Measurements from ENCODE around the gene FAM180A. TPM values are rescaled to one million over a fixed set of nuclear protein-coding genes. Genes with fewer than 3 reads are reported as not detected.

The FAM180A gene
- total RNA-seq, 1 donor from 2014 or later = not detected

DNA sequence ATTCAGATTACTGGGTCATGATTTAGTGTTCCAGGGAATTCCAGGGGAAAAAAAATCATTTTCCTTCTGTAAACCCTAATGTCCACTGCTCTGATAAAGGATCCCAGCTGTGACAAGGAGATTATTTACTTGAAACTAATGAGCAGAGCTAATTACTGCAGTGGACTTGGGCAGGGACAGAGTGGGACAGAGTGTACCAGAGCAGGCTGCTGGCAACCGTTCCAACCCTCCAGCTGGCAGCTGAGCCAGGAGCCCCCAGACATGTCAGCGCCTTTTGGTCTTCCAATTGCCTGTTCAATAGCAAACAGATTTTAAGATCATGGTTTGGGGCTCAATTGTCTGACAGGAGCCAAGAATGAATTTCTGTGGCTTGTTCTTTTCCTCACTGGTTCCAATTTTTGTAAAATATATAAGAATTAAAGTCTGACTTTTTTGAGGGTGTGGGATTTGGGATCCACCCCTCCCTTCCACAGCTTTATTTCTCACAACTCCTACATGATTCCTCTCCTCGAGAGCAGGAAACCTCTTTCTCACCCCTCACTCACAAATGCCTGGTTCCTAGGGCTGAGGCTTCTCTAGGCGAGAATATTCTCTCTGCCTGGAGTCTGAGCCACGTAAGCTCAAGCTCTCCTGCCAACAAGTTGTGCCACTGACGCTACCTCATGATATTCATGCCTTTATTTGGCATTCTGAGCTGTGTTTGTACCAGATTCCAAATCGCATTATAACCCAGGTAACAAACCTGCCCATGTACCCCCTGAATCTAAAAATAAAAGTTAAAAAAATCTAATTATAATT lies 20.6 kb upstream of the FAM180A start:
- Mint-ChIP-seq H3K36me3 (ENCODE audit: low read depth, unreplicated experiment) (no peaks in the 10 kb centered on the region), H3K27me3 (ENCODE audit: unreplicated experiment) (no peaks in the 10 kb centered on the region), H3K9me3 (ENCODE audit: unreplicated experiment) (no peaks in the 10 kb centered on the region), H3K27ac (ENCODE audit: unreplicated experiment) (no peak overlapping the region), H3K4me3 (ENCODE audit: unreplicated experiment) (no peak overlapping the region), H3K4me1 (ENCODE audit: unreplicated experiment) (no peaks in the 10 kb centered on the region)
- DNase-seq (ENCODE audit: low spot score) = no peak
- TF ChIP-seq, protein P1, sequence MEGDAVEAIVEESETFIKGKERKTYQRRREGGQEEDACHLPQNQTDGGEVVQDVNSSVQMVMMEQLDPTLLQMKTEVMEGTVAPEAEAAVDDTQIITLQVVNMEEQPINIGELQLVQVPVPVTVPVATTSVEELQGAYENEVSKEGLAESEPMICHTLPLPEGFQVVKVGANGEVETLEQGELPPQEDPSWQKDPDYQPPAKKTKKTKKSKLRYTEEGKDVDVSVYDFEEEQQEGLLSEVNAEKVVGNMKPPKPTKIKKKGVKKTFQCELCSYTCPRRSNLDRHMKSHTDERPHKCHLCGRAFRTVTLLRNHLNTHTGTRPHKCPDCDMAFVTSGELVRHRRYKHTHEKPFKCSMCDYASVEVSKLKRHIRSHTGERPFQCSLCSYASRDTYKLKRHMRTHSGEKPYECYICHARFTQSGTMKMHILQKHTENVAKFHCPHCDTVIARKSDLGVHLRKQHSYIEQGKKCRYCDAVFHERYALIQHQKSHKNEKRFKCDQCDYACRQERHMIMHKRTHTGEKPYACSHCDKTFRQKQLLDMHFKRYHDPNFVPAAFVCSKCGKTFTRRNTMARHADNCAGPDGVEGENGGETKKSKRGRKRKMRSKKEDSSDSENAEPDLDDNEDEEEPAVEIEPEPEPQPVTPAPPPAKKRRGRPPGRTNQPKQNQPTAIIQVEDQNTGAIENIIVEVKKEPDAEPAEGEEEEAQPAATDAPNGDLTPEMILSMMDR (IDR thresholded peaks at IDR 0.05; ENCODE audit: unreplicated experiment) = no peak

DNA sequence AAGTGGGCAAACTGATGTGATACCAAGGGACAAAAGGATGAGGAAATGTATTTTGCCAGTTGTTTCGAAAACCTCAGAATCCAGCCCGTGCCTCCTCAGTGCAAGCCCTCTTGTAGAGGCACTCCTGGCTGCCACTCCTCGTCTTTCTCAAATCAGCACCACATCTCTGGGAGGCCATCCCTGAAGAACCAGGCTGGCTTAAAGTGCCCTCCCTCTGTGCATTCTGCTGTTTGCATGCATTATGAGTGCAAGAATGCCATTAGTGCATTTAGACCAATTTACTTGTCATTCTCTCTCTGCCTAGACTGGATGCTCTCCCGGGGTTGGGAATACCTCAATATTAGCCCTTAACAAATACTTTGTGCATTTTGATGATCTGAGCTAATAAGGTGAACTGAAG lies 19.9 kb upstream of the FAM180A start:
- H3K9me3 Mint-ChIP-seq (ENCODE audit: unreplicated experiment) = no peaks in the 10 kb centered on the region
- no peaks in the 10 kb centered on the region for H3K36me3 Mint-ChIP-seq (ENCODE audit: low read depth, unreplicated experiment)
- TF ChIP-seq, protein P1 (IDR thresholded peaks at IDR 0.05; ENCODE audit: unreplicated experiment) = no peak
- H3K4me3 Mint-ChIP-seq (ENCODE audit: unreplicated experiment) = no peak overlapping the region
- H3K27me3 Mint-ChIP-seq (ENCODE audit: unreplicated experiment) = no peaks in the 10 kb centered on the region
- no peak for DNase-seq (ENCODE audit: low spot score)
- H3K4me1 Mint-ChIP-seq (ENCODE audit: unreplicated experiment) = no peaks in the 10 kb centered on the region
- no peak overlapping the region for H3K27ac Mint-ChIP-seq (ENCODE audit: unreplicated experiment)

DNA sequence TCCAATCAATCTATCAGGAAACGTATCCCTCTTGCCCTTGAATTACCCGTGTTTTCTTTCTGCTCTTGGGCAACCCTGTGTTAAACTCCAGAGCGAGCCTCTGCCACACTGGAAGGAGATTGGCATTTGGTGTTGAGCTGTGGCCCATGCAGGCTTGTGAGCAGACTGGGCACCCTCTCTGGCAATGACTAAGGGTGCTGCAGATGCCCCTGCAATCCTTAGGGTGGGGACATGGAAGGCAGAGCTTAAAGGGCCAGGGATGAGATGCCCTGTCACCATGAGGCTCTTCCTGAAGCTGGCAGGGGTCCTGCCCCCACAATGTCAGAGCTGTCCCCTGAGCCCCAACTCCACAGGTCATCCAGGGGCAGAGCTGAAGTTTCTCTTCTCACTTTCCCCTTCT lies 19.5 kb upstream of the FAM180A start:
- Mint-ChIP-seq H3K4me1 (ENCODE audit: unreplicated experiment) (no peaks in the 10 kb centered on the region), H3K27me3 (ENCODE audit: unreplicated experiment) (no peaks in the 10 kb centered on the region), H3K36me3 (ENCODE audit: low read depth, unreplicated experiment) (no peaks in the 10 kb centered on the region), H3K4me3 (ENCODE audit: unreplicated experiment) (no peak overlapping the region), H3K9me3 (ENCODE audit: unreplicated experiment) (no peaks in the 10 kb centered on the region), H3K27ac (ENCODE audit: unreplicated experiment) (no peak overlapping the region)
- DNase-seq (ENCODE audit: low spot score) = no peak
- TF ChIP-seq, protein P1 (IDR thresholded peaks at IDR 0.05; ENCODE audit: unreplicated experiment) = no peak

DNA sequence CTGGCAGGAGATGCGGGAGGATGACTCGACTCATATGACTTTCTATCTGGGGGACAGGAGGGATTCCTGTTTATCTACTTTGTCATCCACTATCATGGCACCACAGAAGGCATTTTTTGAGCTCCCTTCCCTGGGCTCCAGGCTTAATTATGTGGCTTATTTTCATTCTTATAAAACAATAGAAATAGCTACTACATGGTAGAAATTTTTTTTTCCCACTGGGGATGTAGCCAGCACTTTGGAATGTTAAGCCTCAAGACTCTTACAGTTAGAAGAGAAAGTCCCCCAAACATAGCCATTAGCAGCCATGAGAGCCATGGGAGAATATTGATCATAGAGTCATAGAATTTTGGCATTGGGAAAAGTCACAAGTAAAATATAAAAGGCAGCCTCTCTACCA lies 14.6 kb upstream of the FAM180A start:
- no peak for DNase-seq (ENCODE audit: low spot score)
- peaks cover 30% of the 10 kb centered on the region for H3K4me1 Mint-ChIP-seq (ENCODE audit: unreplicated experiment)
- no peak overlapping the region for H3K27ac Mint-ChIP-seq (ENCODE audit: unreplicated experiment)

More for the DNA sequence above, 14.6 kb upstream of the FAM180A start:
- Mint-ChIP-seq H3K36me3 (ENCODE audit: low read depth, unreplicated experiment) (no peaks in the 10 kb centered on the region), H3K9me3 (ENCODE audit: unreplicated experiment) (no peaks in the 10 kb centered on the region), H3K4me3 (ENCODE audit: unreplicated experiment) (no peak overlapping the region), H3K27me3 (ENCODE audit: unreplicated experiment) (no peaks in the 10 kb centered on the region)
- TF ChIP-seq, protein P1 (IDR thresholded peaks at IDR 0.05; ENCODE audit: unreplicated experiment) = no peak

Data from endothelial cell (in vitro differentiated cells).